ENCODE data around the gene MAD2L1BP. TPM values are rescaled to one million over a fixed set of nuclear protein-coding genes. Genes with fewer than 3 reads are reported as not detected.

MAD2L1BP gene
- total RNA-seq, 4 donors from 2014 or later, result 20.8 to 31.1 (median 27.7) TPM

GRCh38 chr6:43614396-43614730 is 21.3 kb upstream of the MAD2L1BP start:
- H3K4me3 ChIP-seq (ENCODE audit: low read depth, poor library complexity, severe bottlenecking), result no peak overlapping the region
- 70 to 73% methylated on average over 3 of the region's 3 CpGs for WGBS, 2 donors
- peak in 1 of 2 donors; percentile 43 for DNase-seq (ENCODE audit: low spot score in 2 of 2)
- TF ChIP-seq CTCF (IDR thresholded peaks at IDR 0.05) (no peak), POLR2A (IDR thresholded peaks at IDR 0.05) (no peak)
- intact Hi-C loops (cut with DNase I; ENCODE audit: low total_unique reads), result no loop called here

- intact Hi-C loops (cut with DNase I; ENCODE audit: low total_unique reads), result no loop called here
- peak in 1 of 2 donors; percentile 28 for DNase-seq (ENCODE audit: low spot score in 2 of 2)
- H3K4me3 ChIP-seq (ENCODE audit: low read depth, poor library complexity, severe bottlenecking), result no peak overlapping the region
- 91 to 92% methylated on average over 9 of the region's 9 CpGs for WGBS, 2 donors
- TF ChIP-seq CTCF (IDR thresholded peaks at IDR 0.05) (no peak), POLR2A (IDR thresholded peaks at IDR 0.05) (no peak)
Observed at GRCh38 chr6:43616725-43617472, 18.7 kb upstream of the MAD2L1BP start.

GRCh38 chr6:43621078-43621835 is 14.4 kb upstream of the MAD2L1BP start:
- intact Hi-C loops (cut with DNase I; ENCODE audit: low total_unique reads), result no loop called here
- TF ChIP-seq CTCF (IDR thresholded peaks at IDR 0.05), result no peak
- no peak for TF ChIP-seq POLR2A (IDR thresholded peaks at IDR 0.05)
- WGBS, 2 donors, result 91 to 95% methylated on average over 12 of the region's 12 CpGs
- peak in 1 of 2 donors; percentile 78 for DNase-seq (ENCODE audit: low spot score in 2 of 2)
- H3K4me3 ChIP-seq (ENCODE audit: low read depth, poor library complexity, severe bottlenecking), result no peak overlapping the region

- WGBS, 2 donors, result 94 to 95% methylated on average over 10 of the region's 10 CpGs
- H3K4me3 ChIP-seq (ENCODE audit: low read depth, poor library complexity, severe bottlenecking), result no peak overlapping the region
- intact Hi-C loops (cut with DNase I; ENCODE audit: low total_unique reads), result no loop called here
- TF ChIP-seq CTCF (IDR thresholded peaks at IDR 0.05) (no peak), POLR2A (IDR thresholded peaks at IDR 0.05) (no peak)
- DNase-seq (ENCODE audit: low spot score in 2 of 2), result peak in 1 of 2 donors; percentile 48
Observed at GRCh38 chr6:43621836-43622180, 13.8 kb upstream of the MAD2L1BP start.

- intact Hi-C loops (cut with DNase I; ENCODE audit: low total_unique reads), result no loop called here
- TF ChIP-seq CTCF (IDR thresholded peaks at IDR 0.05) (no peak), POLR2A (IDR thresholded peaks at IDR 0.05) (no peak)
- 98% methylated on average over 10 of the region's 10 CpGs for WGBS, 2 donors
- peak in 1 of 2 donors; percentile 36 for DNase-seq (ENCODE audit: low spot score in 2 of 2)
- no peak overlapping the region for H3K4me3 ChIP-seq (ENCODE audit: low read depth, poor library complexity, severe bottlenecking)
Observed at GRCh38 chr6:43622541-43622940, 13.1 kb upstream of the MAD2L1BP start.
